Gastrocnemius medialis (tissue), 4 donors: ENCODE data around the gene CHST1. TPM values are rescaled to one million over a fixed set of nuclear protein-coding genes. Genes with fewer than 3 reads are reported as not detected.

Source experiments
- ATAC-seq, 2 donors: fragments of 150-250 bp; one replicate each; pipeline ENCODE4 v1.9.1; 2016
- DNase-seq, 2 donors: peaks; one replicate each; pipeline ENCODE4 v3.0.0-alpha.2; 2019
- H3K27ac ChIP-seq, 4 donors: fragments of 200-600 bp; sonication (generic); 1 replicate in 1 of 4; 2 replicates in 3 of 4; pipeline ENCODE4 v1.5.1; 2016 to 2018; ENCODE audit warnings: mild to moderate bottlenecking in 2 of 4, moderate library complexity in 1 of 4
- H3K27me3 ChIP-seq, 3 donors: fragments of 200-600 bp; sonication (generic) in 2 of 3; 1 replicate in 1 of 3; 2 replicates in 2 of 3; pipeline versions ENCODE4 v1.5.1 to v1.6.0; 2016 to 2019; ENCODE audit warnings: mild to moderate bottlenecking in 1 of 3, moderate library complexity in 1 of 3
- H3K36me3 ChIP-seq, 2 donors: fragments of 200-600 bp; sonication (generic) in 1 of 2; one replicate each; pipeline ENCODE4 v1.5.1; 2017 to 2018
- H3K4me1 ChIP-seq, 2 donors: fragments of 200-600 bp; sonication (generic) in 1 of 2; one replicate each; pipeline ENCODE4 v1.5.1; 2016 to 2017; ENCODE audit warnings: mild to moderate bottlenecking in 2 of 2
- H3K4me3 ChIP-seq, 4 donors: fragments of 200-600 bp; sonication (generic) in 3 of 4; 1 replicate in 1 of 4; 2 replicates in 3 of 4; pipeline ENCODE4 v1.5.1; 2016 to 2019; ENCODE audit warnings: mild to moderate bottlenecking in 2 of 4
- H3K9me3 ChIP-seq, 3 donors: fragments of 200-600 bp; sonication (generic) in 2 of 3; 1 replicate in 1 of 3; 2 replicates in 2 of 3; pipeline ENCODE4 v1.5.1; 2016 to 2019
- CTCF ChIP-seq, 5 experiments: fragments of 450-650 bp in 3 of 5; fragments of 200-600 bp in 2 of 5; sonication (generic) in 2 of 5; IDR thresholded peaks in 4 of 5; conservative IDR thresholded peaks in 1 of 5; 1 replicate in 4 of 5; 2 replicates in 1 of 5; pipeline ENCODE4 v1.5.1; 2016 to 2019; ENCODE audit warnings: antibody characterized with exemption in 5 of 5, mild to moderate bottlenecking in 3 of 5, moderate library complexity in 3 of 5
- POLR2A ChIP-seq, 2 donors: fragments of 450-650 bp; IDR thresholded peaks; one replicate each; pipeline ENCODE4 v1.6.1; 2017; ENCODE audit warnings: antibody characterized with exemption in 2 of 2, mild to moderate bottlenecking in 2 of 2, moderate library complexity in 2 of 2
- in situ Hi-C, 4 donors: fragments of 200-750 bp; cut with MboI; loops; one replicate each; pipeline versions ENCODE4 v1.15.0 to v1.8.0; 2017; ENCODE audit warnings: low sequenced_read_pairs in 4 of 4
- intact Hi-C: fragments of 100-400 bp; cut with DNase I; formaldehyde crosslinking; loops from one replicate; pipeline ENCODE4 v1.15.1; 2023; ENCODE audit warnings: low total_unique reads
- total RNA-seq, 4 donors: library from RNA; depleted of rRNA; stranded (reverse); fragments of >200 nt; gene quantifications; one replicate each; pipeline versions ENCODE4 v1.1.0 to v1.2.3, GENCODE V29; 2016

CHST1 gene
- total RNA-seq, 4 donors from 2014 or later: 4.5 to 5.6 (median 5.0) TPM

- no peak for ATAC-seq
- DNase-seq: no peak
- no peak overlapping the region for H3K27ac ChIP-seq
- H3K27me3 ChIP-seq: peaks cover 27 to 31% (median 29%) of the 10 kb centered on the region in 3 donors
- in situ Hi-C loops: loop anchor here in 3 of 4 donors (25.0 kb wide), 2 partner anchors 100 to 300 kb away; no protein-coding TSS in a partner anchor
- no peaks in the 10 kb centered on the region for H3K9me3 ChIP-seq
- no peak overlapping the region for H3K4me3 ChIP-seq
- H3K36me3 ChIP-seq: no peaks in the 10 kb centered on the region
- H3K4me1 ChIP-seq: peaks cover 9 to 17% of the 10 kb centered on the region in 2 donors
- intact Hi-C loops: no loop called here
- TF ChIP-seq POLR2A (IDR thresholded peaks at IDR 0.05) (no peak), CTCF (IDR thresholded peaks at IDR 0.05 in 4 of 5, conservative IDR thresholded peaks at IDR 0.05 in 1 of 5) (no peak)
Observed at GRCh38 chr11:45662096-45662664, 3.2 kb downstream of the CHST1 start.

GRCh38 chr11:45661439-45662055 lies 3.9 kb downstream of the CHST1 start:
- H3K27ac ChIP-seq: no peak overlapping the region
- ATAC-seq (no peak), DNase-seq (no peak)
- peaks cover 9 to 17% of the 10 kb centered on the region in 2 donors for H3K4me1 ChIP-seq
- intact Hi-C loops: no loop called here
- no peaks in the 10 kb centered on the region for H3K9me3 ChIP-seq
- H3K27me3 ChIP-seq: peaks cover 27 to 31% (median 29%) of the 10 kb centered on the region in 3 donors
- no peaks in the 10 kb centered on the region for H3K36me3 ChIP-seq
- TF ChIP-seq POLR2A (IDR thresholded peaks at IDR 0.05) (no peak), CTCF (IDR thresholded peaks at IDR 0.05 in 4 of 5, conservative IDR thresholded peaks at IDR 0.05 in 1 of 5) (no peak)
- H3K4me3 ChIP-seq: no peak overlapping the region
- in situ Hi-C loops: loop anchor here in 3 of 4 donors (25.0 kb wide), 2 partner anchors 101 to 299 kb away; no protein-coding TSS in a partner anchor

GRCh38 chr11:45660729-45661438 lies 4.5 kb downstream of the CHST1 start:
- in situ Hi-C loops (loop anchor here in 3 of 4 donors (25.0 kb wide), 2 partner anchors 101 to 299 kb away; no protein-coding TSS in a partner anchor), intact Hi-C loops (no loop called here)
- TF ChIP-seq POLR2A (IDR thresholded peaks at IDR 0.05): no peak
- no peak for TF ChIP-seq CTCF (IDR thresholded peaks at IDR 0.05 in 4 of 5, conservative IDR thresholded peaks at IDR 0.05 in 1 of 5)
- DNase-seq (no peak), ATAC-seq (no peak)
- H3K36me3 ChIP-seq: no peaks in the 10 kb centered on the region
- peaks cover 27 to 31% (median 29%) of the 10 kb centered on the region in 3 donors for H3K27me3 ChIP-seq
- H3K4me3 ChIP-seq: no peak overlapping the region
- H3K27ac ChIP-seq: no peak overlapping the region
- H3K9me3 ChIP-seq: no peaks in the 10 kb centered on the region
- peaks cover 9 to 17% of the 10 kb centered on the region in 2 donors for H3K4me1 ChIP-seq

GRCh38 chr11:45659818-45660160 lies 5.6 kb downstream of the CHST1 start:
- H3K9me3 ChIP-seq: no peaks in the 10 kb centered on the region
- no peaks in the 10 kb centered on the region for H3K36me3 ChIP-seq
- in situ Hi-C loops (loop anchor here in 3 of 4 donors (25.0 kb wide), 2 partner anchors 103 to 297 kb away; no protein-coding TSS in a partner anchor), intact Hi-C loops (no loop called here)
- TF ChIP-seq POLR2A (IDR thresholded peaks at IDR 0.05) (no peak), CTCF (IDR thresholded peaks at IDR 0.05 in 4 of 5, conservative IDR thresholded peaks at IDR 0.05 in 1 of 5) (no peak)
- no peak for ATAC-seq
- no peak overlapping the region for H3K4me3 ChIP-seq
- H3K4me1 ChIP-seq: peaks cover 13 to 21% of the 10 kb centered on the region in 2 donors
- no peak for DNase-seq
- H3K27me3 ChIP-seq: peaks cover 27 to 31% (median 27%) of the 10 kb centered on the region in 3 donors
- H3K27ac ChIP-seq: peak overlapping the region in 2 of 4 donors; percentile 76 to 77
